IPS-20b (cell line): ENCODE measurements around the gene KL.

ENCODE experiments used
- H3K27ac ChIP-seq: one replicate; pipeline ENCODE4 v1.5.1; 2013; ENCODE audit warnings: low read length
- H3K27me3 ChIP-seq: 2 replicates; pipeline ENCODE4 v1.6.1; 2013; ENCODE audit warnings: mild to moderate bottlenecking, low read length, inconsistent platforms; ENCODE audit not compliant: insufficient read depth
- H3K36me3 ChIP-seq: 2 replicates; pipeline ENCODE4 v1.6.1; 2013; ENCODE audit warnings: low read depth, mild to moderate bottlenecking, inconsistent platforms, low read length, moderate library complexity; ENCODE audit not compliant: insufficient read depth
- H3K4me1 ChIP-seq: 2 replicates; pipeline ENCODE4 v1.6.1; 2013; ENCODE audit warnings: mild to moderate bottlenecking, control low read depth, inconsistent platforms, low read length, moderate library complexity; ENCODE audit not compliant: insufficient read depth
- H3K4me3 ChIP-seq: 2 replicates; pipeline ENCODE4 v1.5.1; 2013; ENCODE audit warnings: mild to moderate bottlenecking, low read length, inconsistent platforms
- H3K9ac ChIP-seq: 2 replicates; pipeline ENCODE4 v1.6.1; 2013; ENCODE audit warnings: low read depth, mild to moderate bottlenecking, inconsistent platforms, low read length, moderate library complexity
- H3K9me3 ChIP-seq: 2 replicates; pipeline ENCODE4 v1.6.1; 2013; ENCODE audit warnings: mild to moderate bottlenecking, low read depth, low read length, inconsistent platforms; ENCODE audit not compliant: insufficient read depth

Gene KL

DNA sequence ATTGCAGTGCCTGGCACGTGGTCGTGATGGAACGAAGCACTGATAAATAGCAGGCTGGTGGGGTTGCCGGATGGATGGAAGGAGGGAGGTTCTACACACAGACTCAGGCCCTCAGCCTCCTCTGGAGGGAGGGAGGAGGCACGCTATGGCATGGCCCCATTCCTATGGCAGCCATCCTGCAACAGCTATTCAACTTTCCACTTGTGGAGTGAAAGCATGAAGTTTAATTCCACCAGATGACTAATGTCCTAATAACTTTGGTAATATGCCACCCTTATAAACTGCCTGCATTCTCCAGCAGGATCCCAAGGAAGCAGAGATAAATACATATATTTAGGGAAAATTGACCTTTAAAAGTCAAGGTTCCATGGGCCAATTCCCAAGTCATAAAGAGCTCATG, 92.4 kb downstream of the KL start:
- H3K9ac ChIP-seq, result no peak overlapping the region
- no peaks in the 10 kb centered on the region for H3K4me1 ChIP-seq
- no peak overlapping the region for H3K4me3 ChIP-seq
- H3K9me3 ChIP-seq, result no peaks in the 10 kb centered on the region
- no peaks in the 10 kb centered on the region for H3K36me3 ChIP-seq
- H3K27ac ChIP-seq, result no peak overlapping the region
- H3K27me3 ChIP-seq, result no peaks in the 10 kb centered on the region

DNA sequence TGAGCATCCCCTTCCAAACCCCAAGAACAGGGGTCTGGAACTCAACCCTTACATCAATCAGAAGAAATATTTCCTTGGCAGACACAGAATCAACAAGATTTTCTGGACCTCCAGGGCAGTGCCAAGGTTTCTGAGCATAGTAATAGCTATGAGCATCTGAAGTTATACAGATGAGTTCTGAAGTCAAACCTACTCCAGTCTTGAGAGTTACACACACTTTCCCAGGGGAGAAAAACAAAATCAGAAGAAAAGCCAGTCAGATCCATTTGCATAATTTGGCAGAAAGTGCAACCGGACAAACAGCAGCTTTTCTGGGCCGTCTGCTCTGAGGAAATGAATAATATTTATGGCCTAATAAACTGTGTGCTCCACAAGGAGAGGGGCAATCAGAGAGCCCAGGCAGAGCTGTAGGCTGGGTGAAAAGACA, 93.1 kb downstream of the KL start:
- H3K27me3 ChIP-seq, result no peaks in the 10 kb centered on the region
- no peak overlapping the region for H3K4me3 ChIP-seq
- no peak overlapping the region for H3K9ac ChIP-seq
- H3K27ac ChIP-seq, result no peak overlapping the region
- no peaks in the 10 kb centered on the region for H3K9me3 ChIP-seq
- no peaks in the 10 kb centered on the region for H3K4me1 ChIP-seq
- H3K36me3 ChIP-seq, result no peaks in the 10 kb centered on the region

DNA sequence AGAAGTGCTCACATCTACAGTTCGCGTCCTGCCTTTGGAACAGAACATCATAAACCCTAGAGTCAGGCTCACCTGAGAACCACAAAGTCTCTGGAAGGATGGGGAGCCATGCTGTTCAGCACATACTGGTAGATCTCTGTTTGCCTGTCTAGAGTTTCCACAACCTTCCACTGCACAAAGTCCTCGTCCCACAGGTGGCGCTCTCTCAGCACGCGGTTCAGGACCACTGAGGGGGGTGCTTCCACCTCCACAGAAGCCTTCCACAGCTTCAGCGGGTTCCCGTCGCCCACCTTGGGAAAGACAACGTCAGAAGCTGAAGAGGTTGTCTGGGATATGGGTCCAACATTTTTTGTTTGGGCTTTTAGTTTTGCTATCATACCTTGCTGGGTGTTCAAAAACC, 93.6 kb downstream of the KL start:
- H3K4me1 ChIP-seq, result no peaks in the 10 kb centered on the region
- H3K36me3 ChIP-seq, result no peaks in the 10 kb centered on the region
- H3K27me3 ChIP-seq, result no peaks in the 10 kb centered on the region
- H3K9ac ChIP-seq, result no peak overlapping the region
- no peak overlapping the region for H3K27ac ChIP-seq
- no peak overlapping the region for H3K4me3 ChIP-seq
- no peaks in the 10 kb centered on the region for H3K9me3 ChIP-seq

DNA sequence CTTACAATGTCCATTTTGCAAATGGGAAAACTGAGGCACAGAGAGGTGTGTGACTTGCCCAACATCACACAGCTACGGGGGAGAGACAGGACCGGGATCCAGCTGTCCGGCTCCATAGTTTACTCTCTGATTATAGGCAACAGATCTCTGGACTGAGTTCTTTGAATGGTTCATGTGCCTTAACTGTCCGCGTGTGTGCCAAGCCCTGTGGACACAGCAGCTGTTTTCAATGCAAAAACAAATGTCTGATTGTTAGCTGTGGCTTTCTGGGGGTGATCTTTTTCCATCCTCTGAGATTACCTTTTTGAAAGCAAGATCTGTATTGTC, 94.1 kb downstream of the KL start:
- no peaks in the 10 kb centered on the region for H3K9me3 ChIP-seq
- H3K4me1 ChIP-seq, result no peaks in the 10 kb centered on the region
- no peak overlapping the region for H3K4me3 ChIP-seq
- H3K27ac ChIP-seq, result no peak overlapping the region
- H3K9ac ChIP-seq, result no peak overlapping the region
- H3K36me3 ChIP-seq, result no peaks in the 10 kb centered on the region
- no peaks in the 10 kb centered on the region for H3K27me3 ChIP-seq

DNA sequence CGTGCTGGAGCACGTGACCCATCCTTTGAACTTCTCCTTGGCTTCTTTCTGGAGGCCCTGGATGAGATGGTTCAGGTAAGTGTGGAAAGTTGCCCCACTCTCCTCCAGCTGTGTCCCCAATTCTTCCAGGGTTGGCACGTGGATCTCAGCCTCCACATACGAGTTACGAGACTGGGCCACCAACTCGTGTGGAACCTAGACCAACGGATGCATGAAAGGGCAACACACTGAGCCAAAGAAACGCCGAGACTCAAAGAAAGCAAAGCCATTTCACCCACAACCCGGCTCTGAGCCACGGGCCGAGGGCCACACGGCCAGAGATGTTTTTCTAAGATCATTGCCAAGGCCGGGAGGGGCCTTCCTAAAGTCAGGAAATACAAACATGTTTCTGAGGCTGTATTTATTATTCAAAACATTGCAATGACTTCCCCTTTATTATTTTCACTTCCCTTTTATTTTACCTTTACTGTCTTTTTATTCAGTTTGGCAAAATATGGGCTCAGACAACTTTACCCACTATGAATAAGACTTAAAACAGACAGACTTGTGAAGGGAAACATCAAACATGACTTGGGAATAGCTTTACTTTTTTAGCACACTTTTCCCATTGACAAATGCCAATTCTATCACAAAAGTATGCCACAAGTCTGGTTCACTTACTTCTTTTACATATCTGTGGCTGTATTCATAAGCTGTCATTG, 94.6 kb downstream of the KL start:
- H3K9ac ChIP-seq, result no peak overlapping the region
- H3K36me3 ChIP-seq, result no peaks in the 10 kb centered on the region
- H3K4me1 ChIP-seq, result no peaks in the 10 kb centered on the region

DNA sequence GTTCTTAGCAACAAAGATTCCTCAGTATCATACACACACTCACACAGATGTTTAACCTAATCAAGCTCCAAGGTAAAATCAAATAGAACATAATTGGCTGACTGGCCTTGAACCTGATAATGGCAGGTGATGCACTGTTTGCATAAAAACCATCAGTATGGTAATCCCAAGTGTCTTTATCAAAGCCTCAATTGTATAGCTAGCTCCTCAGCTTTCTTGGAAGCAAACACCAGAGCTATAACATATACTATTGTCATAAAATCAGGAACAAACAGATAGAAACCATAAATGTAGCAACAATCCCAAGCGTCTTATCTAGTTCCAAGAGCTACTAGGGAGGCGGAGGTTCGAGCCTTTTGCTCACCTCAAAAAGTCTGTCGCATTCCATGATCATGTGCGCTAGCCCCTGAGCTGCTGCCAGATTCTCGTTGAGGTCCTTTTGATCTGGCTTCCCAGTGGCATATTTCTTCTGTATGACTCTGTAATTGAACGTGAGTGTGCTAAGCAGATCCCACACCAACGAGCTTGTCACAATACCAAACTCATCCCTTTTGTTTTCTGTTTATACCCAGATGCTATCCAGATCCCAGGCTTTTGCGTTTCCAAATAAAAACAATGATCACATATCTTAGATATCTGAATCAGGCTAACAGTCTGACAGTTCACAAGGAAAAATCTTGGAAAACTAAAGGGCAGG, 95.3 kb downstream of the KL start:
- H3K4me3 ChIP-seq, result no peak overlapping the region
- no peaks in the 10 kb centered on the region for H3K27me3 ChIP-seq
- no peaks in the 10 kb centered on the region for H3K36me3 ChIP-seq
- H3K9me3 ChIP-seq, result no peaks in the 10 kb centered on the region
- no peak overlapping the region for H3K27ac ChIP-seq
- H3K4me1 ChIP-seq, result no peaks in the 10 kb centered on the region
- H3K9ac ChIP-seq, result no peak overlapping the region

More for the DNA sequence above, 94.6 kb downstream of the KL start:
- no peak overlapping the region for H3K4me3 ChIP-seq
- H3K9me3 ChIP-seq, result no peaks in the 10 kb centered on the region
- H3K27ac ChIP-seq, result no peak overlapping the region
- no peaks in the 10 kb centered on the region for H3K27me3 ChIP-seq

DNA sequence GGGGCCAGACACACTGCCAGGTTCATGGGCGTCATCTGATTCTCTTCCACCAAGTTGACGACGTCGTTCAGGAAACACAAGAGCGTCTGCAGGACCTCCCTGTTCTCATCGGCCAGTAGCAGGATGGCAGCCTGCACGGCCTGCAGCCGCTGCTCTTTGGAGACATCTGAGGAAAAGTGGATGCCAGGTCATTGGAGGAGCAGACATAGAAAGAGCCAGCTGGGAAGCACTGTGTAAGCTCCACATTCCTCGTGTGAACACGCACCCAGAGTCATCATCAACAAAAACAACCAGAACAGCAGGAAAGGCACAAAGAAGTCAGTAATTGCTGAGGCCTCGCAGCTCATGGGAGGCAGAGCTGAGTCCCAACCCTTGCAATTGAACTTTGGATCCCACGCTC, 96.5 kb downstream of the KL start:
- H3K9ac ChIP-seq, result no peak overlapping the region
- H3K9me3 ChIP-seq, result no peaks in the 10 kb centered on the region
- no peak overlapping the region for H3K4me3 ChIP-seq
- no peaks in the 10 kb centered on the region for H3K36me3 ChIP-seq
- no peaks in the 10 kb centered on the region for H3K27me3 ChIP-seq
- no peak overlapping the region for H3K27ac ChIP-seq
- H3K4me1 ChIP-seq, result no peaks in the 10 kb centered on the region

DNA sequence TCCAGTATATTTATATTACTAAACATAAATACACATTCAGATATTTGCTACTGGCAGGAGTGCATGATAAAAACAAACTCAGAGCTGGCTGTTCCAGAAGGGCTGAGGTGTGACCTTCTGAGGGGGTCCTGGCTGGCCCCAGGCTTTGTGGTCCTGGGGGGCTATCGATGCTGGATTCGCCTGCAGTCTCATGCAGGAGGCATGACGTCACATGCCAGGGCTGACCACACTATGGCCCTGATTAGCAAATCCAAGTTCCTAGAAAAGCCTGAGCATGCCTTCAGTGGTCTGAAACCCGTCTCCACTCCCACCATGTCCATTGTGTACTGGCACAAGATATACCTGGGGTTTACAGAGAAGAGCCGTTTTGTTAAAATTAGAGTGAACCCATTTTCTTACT, 97.9 kb downstream of the KL start:
- H3K27ac ChIP-seq, result no peak overlapping the region
- no peaks in the 10 kb centered on the region for H3K9me3 ChIP-seq
- H3K9ac ChIP-seq, result no peak overlapping the region
- H3K4me1 ChIP-seq, result no peaks in the 10 kb centered on the region; the same call in 1 of the 2 replicates
- no peak overlapping the region for H3K4me3 ChIP-seq
- H3K36me3 ChIP-seq, result no peaks in the 10 kb centered on the region
- H3K27me3 ChIP-seq, result no peaks in the 10 kb centered on the region

DNA sequence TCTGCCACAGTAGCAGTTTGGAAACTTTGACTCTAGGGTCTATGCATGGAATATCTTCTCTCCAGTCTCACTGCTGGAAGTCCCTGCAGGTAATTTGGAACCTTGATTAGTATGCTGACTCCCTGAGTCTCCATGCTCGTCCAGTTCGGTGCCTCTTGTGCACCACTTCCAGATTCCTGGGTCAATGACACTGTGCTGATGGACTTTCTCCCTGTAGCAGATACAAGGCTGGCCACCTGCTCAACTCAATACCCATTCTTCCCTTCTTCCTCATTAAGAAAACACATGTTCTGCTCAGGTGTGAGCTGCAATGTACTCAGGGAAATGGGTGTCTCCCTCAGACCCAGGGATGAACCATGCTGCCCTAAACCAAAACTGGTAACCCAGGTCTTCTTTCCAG, 99.1 kb downstream of the KL start:
- H3K27me3 ChIP-seq, result no peaks in the 10 kb centered on the region
- no peak overlapping the region for H3K9ac ChIP-seq
- no peaks in the 10 kb centered on the region; the same call in 1 of the 2 replicates for H3K4me1 ChIP-seq
- H3K4me3 ChIP-seq, result no peak overlapping the region
- no peaks in the 10 kb centered on the region for H3K9me3 ChIP-seq
- H3K27ac ChIP-seq, result no peak overlapping the region
- no peaks in the 10 kb centered on the region for H3K36me3 ChIP-seq
